Cardiac septum (tissue), 1 donor: Measurements from ENCODE around the gene ZNF581. TPM values are rescaled to one million over a fixed set of nuclear protein-coding genes. Genes with fewer than 3 reads are reported as not detected.

Experiments used
- DNase-seq: peaks from one replicate; pipeline ENCODE4 v3.0.0-alpha.2; 2020; ENCODE audit warnings: low spot score
- intact Hi-C: fragments of 100-400 bp; cut with DNase I; formaldehyde crosslinking; loops from one replicate; pipeline ENCODE4 v1.14.0; 2022
- total RNA-seq: library from RNA; stranded (reverse); fragmentation: NEBNext Ultra II Directional; extraction: Animal tissue kit (Norgen Biotek cat#: 25700); gene quantifications from one replicate; pipeline ENCODE4 v1.2.1, GENCODE V29; 2021
- donor health status: DM: no; HTN: no; CAD: no.

Gene ZNF581
- total RNA-seq, 1 donor from 2014 or later, result 6.5 TPM

GRCh38 chr19:55606817-55607216 lies 36.6 kb upstream of the ZNF581 start:
- no peak for DNase-seq
- intact Hi-C loops, result loop anchor here (1.0 kb wide), 1 partner anchor 90 kb away; no protein-coding TSS in a partner anchor

GRCh38 chr19:55609326-55609725 lies 34.1 kb upstream of the ZNF581 start:
- intact Hi-C loops, result no loop called here
- no peak for DNase-seq

GRCh38 chr19:55611300-55611982 lies 32.0 kb upstream of the ZNF581 start:
- no peak for DNase-seq
- intact Hi-C loops, result no loop called here

- intact Hi-C loops, result no loop called here
- no peak for DNase-seq
These were observed 31.3 kb upstream of the ZNF581 start for GRCh38 chr19:55611983-55612645.

- no peak for DNase-seq
- intact Hi-C loops, result no loop called here
These were observed 30.1 kb upstream of the ZNF581 start for GRCh38 chr19:55613396-55613795.

- intact Hi-C loops, result no loop called here
- DNase-seq, result no peak
These were observed 29.3 kb upstream of the ZNF581 start for GRCh38 chr19:55613930-55614710.

- intact Hi-C loops, result no loop called here
- no peak for DNase-seq
These were observed 28.5 kb upstream of the ZNF581 start for GRCh38 chr19:55614711-55615542.

- intact Hi-C loops, result no loop called here
- no peak for DNase-seq
These were observed 27.7 kb upstream of the ZNF581 start for GRCh38 chr19:55615543-55616394.

GRCh38 chr19:55616395-55616875 lies 27.0 kb upstream of the ZNF581 start:
- no peak for DNase-seq
- intact Hi-C loops, result no loop called here

- intact Hi-C loops, result no loop called here
- DNase-seq, result no peak
These were observed 26.0 kb upstream of the ZNF581 start for GRCh38 chr19:55617426-55617825.

- DNase-seq, result no peak
- intact Hi-C loops, result no loop called here
These were observed 25.0 kb upstream of the ZNF581 start for GRCh38 chr19:55618426-55618825.

- DNase-seq, result no peak
- intact Hi-C loops, result no loop called here
These were observed 24.2 kb upstream of the ZNF581 start for GRCh38 chr19:55619286-55619685.

- DNase-seq, result no peak
- intact Hi-C loops, result no loop called here
These were observed 22.8 kb upstream of the ZNF581 start for GRCh38 chr19:55620410-55621204.

GRCh38 chr19:55621205-55621672 lies 22.2 kb upstream of the ZNF581 start:
- intact Hi-C loops, result no loop called here
- DNase-seq, result no peak

- intact Hi-C loops, result no loop called here
- no peak for DNase-seq
These were observed 21.7 kb upstream of the ZNF581 start for GRCh38 chr19:55621673-55622231.

- intact Hi-C loops, result no loop called here
- no peak for DNase-seq
These were observed 21.0 kb upstream of the ZNF581 start for GRCh38 chr19:55622242-55622969.

GRCh38 chr19:55623130-55623529 lies 20.3 kb upstream of the ZNF581 start:
- no peak for DNase-seq
- intact Hi-C loops, result no loop called here
